Measurements from ENCODE around the gene SPINT2. TPM values are rescaled to one million over a fixed set of nuclear protein-coding genes. Genes with fewer than 3 reads are reported as not detected.
A peak's percentile ranks its signal among the peaks of the same experiment; 100 is the strongest.

The SPINT2 gene
- total and polyA plus RNA-seq, 2 of the 13 experiments (the other 11 are each of a cell fraction or from before 2014, with no cell fraction given) = 0.31 to 0.77 TPM

GRCh38 chr19:38315657-38316476, 51.5 kb downstream of the SPINT2 start, which contains the start of gene YIF1B (continued):
- TF ChIP-seq, protein P1, sequence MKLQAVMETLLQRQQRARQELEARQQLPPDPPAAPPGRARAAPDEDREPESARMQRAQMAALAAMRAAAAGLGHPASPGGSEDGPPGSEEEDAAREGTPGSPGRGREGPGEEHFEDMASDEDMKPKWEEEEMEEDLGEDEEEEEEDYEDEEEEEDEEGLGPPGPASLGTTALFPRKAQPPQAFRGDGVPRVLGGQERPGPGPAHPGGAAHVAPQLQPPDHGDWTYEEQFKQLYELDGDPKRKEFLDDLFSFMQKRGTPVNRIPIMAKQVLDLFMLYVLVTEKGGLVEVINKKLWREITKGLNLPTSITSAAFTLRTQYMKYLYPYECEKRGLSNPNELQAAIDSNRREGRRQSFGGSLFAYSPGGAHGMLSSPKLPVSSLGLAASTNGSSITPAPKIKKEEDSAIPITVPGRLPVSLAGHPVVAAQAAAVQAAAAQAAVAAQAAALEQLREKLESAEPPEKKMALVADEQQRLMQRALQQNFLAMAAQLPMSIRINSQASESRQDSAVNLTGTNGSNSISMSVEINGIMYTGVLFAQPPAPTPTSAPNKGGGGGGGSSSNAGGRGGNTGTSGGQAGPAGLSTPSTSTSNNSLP (IDR thresholded peaks at IDR 0.05; ENCODE audit: low read depth, low read length) = no peak
- TF ChIP-seq NCOA2 (CRISPR knock-in tag; IDR thresholded peaks at IDR 0.05) (no peak), TBX2 (CRISPR knock-in tag; IDR thresholded peaks at IDR 0.05; ENCODE audit: borderline replicate concordance) (0 out of 2 replicates have a peak, but pooled peaks have one; percentile 16), WIZ (CRISPR knock-in tag; IDR thresholded peaks at IDR 0.05) (no peak), ZNF33A (CRISPR knock-in tag; IDR thresholded peaks at IDR 0.05; ENCODE audit: borderline replicate concordance) (no peak), ARNT (IDR thresholded peaks at IDR 0.05) (no peak), ZNF441 (CRISPR knock-in tag; IDR thresholded peaks at IDR 0.05; ENCODE audit: borderline replicate concordance) (peak; percentile 63; the same call in 1 of the 2 replicates), TFAP4 (IDR thresholded peaks at IDR 0.05; ENCODE audit: borderline replicate concordance, low read depth) (no peak; the same call in 1 of the 2 replicates), ERF (CRISPR knock-in tag; IDR thresholded peaks at IDR 0.05) (peak; percentile 37; the same call in 1 of the 2 replicates), FOXP4 (CRISPR knock-in tag; IDR thresholded peaks at IDR 0.05) (0 out of 2 replicates have a peak, but pooled peaks have one; percentile 14), MIER2 (CRISPR knock-in tag; IDR thresholded peaks at IDR 0.05) (no peak), NR2F2 (IDR thresholded peaks at IDR 0.05; ENCODE audit: borderline replicate concordance, low read depth) (peak; percentile 81), POLR2A (IDR thresholded peaks at IDR 0.05; ENCODE audit: insufficient read depth in 1 of 2, low read depth in 2 of 2, low read length in 2 of 2) (peak; percentile 26 to 56; a peak in 2 of 4 replicates)
- TF ChIP-seq, protein P2, sequence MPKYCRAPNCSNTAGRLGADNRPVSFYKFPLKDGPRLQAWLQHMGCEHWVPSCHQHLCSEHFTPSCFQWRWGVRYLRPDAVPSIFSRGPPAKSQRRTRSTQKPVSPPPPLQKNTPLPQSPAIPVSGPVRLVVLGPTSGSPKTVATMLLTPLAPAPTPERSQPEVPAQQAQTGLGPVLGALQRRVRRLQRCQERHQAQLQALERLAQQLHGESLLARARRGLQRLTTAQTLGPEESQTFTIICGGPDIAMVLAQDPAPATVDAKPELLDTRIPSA (CRISPR knock-in tag; IDR thresholded peaks at IDR 0.05; ENCODE audit: borderline replicate concordance) = no peak
- TF ChIP-seq, protein P3, sequence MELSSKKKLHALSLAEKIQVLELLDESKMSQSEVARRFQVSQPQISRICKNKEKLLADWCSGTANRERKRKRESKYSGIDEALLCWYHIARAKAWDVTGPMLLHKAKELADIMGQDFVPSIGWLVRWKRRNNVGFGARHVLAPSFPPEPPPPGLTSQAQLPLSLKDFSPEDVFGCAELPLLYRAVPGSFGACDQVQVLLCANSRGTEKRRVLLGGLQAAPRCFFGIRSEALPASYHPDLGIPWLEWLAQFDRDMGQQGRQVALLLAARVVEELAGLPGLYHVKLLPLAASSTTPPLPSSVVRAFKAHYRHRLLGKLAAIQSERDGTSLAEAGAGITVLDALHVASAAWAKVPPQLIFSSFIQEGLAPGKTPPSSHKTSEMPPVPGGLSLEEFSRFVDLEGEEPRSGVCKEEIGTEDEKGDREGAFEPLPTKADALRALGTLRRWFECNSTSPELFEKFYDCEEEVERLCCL (CRISPR knock-in tag; IDR thresholded peaks at IDR 0.05; ENCODE audit: borderline replicate concordance) = no peak
- TF ChIP-seq, protein P4, sequence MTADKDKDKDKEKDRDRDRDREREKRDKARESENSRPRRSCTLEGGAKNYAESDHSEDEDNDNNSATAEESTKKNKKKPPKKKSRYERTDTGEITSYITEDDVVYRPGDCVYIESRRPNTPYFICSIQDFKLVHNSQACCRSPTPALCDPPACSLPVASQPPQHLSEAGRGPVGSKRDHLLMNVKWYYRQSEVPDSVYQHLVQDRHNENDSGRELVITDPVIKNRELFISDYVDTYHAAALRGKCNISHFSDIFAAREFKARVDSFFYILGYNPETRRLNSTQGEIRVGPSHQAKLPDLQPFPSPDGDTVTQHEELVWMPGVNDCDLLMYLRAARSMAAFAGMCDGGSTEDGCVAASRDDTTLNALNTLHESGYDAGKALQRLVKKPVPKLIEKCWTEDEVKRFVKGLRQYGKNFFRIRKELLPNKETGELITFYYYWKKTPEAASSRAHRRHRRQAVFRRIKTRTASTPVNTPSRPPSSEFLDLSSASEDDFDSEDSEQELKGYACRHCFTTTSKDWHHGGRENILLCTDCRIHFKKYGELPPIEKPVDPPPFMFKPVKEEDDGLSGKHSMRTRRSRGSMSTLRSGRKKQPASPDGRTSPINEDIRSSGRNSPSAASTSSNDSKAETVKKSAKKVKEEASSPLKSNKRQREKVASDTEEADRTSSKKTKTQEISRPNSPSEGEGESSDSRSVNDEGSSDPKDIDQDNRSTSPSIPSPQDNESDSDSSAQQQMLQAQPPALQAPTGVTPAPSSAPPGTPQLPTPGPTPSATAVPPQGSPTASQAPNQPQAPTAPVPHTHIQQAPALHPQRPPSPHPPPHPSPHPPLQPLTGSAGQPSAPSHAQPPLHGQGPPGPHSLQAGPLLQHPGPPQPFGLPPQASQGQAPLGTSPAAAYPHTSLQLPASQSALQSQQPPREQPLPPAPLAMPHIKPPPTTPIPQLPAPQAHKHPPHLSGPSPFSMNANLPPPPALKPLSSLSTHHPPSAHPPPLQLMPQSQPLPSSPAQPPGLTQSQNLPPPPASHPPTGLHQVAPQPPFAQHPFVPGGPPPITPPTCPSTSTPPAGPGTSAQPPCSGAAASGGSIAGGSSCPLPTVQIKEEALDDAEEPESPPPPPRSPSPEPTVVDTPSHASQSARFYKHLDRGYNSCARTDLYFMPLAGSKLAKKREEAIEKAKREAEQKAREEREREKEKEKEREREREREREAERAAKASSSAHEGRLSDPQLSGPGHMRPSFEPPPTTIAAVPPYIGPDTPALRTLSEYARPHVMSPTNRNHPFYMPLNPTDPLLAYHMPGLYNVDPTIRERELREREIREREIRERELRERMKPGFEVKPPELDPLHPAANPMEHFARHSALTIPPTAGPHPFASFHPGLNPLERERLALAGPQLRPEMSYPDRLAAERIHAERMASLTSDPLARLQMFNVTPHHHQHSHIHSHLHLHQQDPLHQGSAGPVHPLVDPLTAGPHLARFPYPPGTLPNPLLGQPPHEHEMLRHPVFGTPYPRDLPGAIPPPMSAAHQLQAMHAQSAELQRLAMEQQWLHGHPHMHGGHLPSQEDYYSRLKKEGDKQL (CRISPR knock-in tag; IDR thresholded peaks at IDR 0.05; ENCODE audit: low read depth) = no peak
